ENCODE measurements around the gene HSPA5.

DNA sequence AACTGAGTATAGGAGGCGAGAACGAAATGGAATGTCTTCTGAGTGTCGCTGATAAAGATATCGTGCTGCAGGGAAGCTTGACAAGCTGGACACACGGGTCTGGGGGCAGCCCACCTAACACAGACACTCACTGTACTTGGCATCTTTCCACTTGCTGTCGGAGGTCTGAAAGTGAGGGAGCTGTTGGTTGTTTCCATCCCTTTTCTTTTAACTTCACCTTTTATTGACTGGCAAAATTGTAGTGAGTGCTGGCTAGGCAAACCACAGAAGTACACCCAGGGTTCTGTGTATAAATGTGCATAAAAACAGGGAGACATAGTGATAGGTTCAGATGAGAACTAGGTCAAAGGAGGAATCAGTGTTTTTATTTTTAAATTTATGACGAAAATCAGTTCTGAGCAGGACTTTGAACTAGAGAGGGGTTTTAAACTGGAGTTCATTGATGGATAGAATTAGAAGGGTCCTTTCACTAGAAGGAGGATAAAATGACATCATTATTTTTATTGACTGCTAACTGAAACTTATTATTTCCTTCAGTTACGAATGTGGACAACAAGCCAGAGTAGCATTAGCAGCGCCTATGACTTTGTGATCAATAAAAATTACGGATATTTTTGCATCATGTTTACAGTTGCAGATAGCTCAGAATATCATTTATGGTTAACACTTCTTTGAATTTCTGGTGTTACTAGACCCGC, 21.3 kb upstream of the HSPA5 start:
- TF ChIP-seq, protein P1, sequence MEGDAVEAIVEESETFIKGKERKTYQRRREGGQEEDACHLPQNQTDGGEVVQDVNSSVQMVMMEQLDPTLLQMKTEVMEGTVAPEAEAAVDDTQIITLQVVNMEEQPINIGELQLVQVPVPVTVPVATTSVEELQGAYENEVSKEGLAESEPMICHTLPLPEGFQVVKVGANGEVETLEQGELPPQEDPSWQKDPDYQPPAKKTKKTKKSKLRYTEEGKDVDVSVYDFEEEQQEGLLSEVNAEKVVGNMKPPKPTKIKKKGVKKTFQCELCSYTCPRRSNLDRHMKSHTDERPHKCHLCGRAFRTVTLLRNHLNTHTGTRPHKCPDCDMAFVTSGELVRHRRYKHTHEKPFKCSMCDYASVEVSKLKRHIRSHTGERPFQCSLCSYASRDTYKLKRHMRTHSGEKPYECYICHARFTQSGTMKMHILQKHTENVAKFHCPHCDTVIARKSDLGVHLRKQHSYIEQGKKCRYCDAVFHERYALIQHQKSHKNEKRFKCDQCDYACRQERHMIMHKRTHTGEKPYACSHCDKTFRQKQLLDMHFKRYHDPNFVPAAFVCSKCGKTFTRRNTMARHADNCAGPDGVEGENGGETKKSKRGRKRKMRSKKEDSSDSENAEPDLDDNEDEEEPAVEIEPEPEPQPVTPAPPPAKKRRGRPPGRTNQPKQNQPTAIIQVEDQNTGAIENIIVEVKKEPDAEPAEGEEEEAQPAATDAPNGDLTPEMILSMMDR (IDR thresholded peaks at IDR 0.05): no peak
- no peak for TF ChIP-seq EP300 (IDR thresholded peaks at IDR 0.05)

Data from sigmoid colon (tissue), 4 donors.